HS-5 (cell line): ENCODE data around the gene GIPC1.
"Not testable (repeated sequence)": the region's sequence is repeated elsewhere in the genome, so short reads cannot be mapped to it uniquely, and the experiment has no call there.

Experiments used
- DNase-seq: peaks from one replicate; pipeline ENCODE4 v3.0.0-alpha.2; 2012; ENCODE audit warnings: low read depth

The GIPC1 gene, protein sequence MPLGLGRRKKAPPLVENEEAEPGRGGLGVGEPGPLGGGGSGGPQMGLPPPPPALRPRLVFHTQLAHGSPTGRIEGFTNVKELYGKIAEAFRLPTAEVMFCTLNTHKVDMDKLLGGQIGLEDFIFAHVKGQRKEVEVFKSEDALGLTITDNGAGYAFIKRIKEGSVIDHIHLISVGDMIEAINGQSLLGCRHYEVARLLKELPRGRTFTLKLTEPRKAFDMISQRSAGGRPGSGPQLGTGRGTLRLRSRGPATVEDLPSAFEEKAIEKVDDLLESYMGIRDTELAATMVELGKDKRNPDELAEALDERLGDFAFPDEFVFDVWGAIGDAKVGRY

DNA sequence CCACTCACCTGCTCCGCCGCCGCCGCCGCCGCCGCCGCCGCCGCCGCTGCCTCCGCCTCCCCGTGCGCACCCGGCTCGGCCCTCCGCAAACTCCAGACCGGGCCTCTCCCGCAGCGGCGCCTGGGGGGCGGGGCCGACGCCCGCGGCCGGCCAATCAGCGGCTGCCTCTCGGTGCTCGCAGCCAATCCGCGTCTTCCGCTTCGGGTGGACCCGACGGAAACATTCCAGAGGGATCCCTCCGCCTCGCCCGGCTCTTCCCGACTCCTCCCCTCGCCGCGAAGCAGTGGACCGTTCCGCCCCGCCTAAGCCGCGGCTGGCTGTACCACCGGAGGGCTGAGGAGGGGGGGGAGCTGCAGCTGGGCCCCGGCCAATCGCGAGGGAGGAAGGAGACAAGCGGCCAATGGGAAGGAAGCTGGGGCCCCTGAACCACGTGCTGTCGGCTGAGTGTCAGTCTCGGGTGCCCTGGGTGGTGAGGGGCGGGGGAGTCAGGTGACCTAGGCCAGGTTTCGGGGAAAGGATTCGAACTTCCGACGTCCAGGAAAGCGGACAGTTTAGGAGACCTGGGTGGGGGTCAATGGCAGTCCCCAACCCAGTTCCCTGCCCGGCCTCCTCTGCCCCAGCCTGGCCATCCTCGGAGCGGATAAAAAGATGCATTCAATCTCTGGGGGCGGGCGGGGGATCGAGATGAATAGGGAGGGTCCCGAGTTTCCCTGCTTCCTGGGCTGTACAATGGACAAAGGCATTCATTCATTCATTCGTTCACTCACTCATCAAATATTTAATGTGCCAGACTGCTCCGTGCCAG is at the start of gene GIPC1:
TSS of gene GIPC1 (minus strand) at position 99 of the 805 bp plus-strand sequence. CDS start 13,151 bp downstream, outside the sequence.
- peak; percentile 96 for DNase-seq

DNA sequence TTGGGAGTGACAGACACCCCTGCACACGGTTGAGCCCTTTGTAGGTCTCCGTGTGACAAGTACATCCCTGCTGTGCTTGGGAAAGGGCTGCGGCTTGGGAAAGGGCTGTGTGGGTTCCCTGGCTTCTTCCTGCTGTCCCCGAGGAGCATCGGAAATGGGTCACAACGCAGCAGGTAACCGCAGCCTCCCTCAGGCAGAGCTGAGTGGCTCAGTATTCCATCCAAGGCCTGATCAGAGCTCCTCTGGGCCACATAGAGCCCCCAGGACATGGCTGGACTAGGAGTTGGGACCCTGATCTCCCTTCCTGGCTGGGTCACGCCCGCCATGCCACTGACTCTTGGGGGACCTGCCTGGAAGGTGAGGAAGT is 49.8 kb upstream of the GIPC1 start:
- DNase-seq: no peak

DNA sequence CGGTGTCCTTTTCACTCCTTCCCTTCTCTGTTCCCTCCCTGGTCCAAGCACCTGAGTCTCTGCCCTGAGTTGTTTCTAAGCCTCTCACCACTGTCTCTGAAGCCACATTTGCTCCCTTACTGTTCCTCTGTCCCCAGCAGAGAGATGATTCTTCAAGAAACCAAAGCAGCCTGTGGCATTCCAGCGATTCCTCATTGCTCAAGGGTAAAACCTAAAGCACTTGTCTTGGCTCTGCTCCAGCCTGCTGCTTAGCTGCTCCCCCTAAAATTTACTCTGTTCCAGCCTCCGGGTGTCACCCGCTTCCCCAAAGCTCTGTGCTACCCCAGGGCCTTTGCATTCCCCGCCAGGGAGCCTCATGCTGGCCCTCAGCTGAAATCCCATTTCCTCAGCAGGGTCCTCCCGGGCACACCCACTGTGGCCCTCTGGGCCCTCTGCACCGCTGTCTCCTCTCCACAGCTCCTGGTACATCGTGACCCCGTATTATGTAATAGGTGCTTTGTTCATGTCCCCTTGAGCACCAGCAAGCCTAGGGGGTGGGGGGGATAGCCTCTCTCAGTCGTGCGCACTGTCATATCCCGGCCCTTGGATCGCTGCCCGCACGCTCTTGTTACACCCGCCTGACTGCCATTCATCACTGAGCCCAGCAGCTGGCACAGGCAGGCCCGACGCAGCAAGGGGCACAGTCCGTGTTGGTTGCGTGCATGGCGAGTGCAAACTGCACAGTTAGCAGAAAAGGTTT is 49.2 kb upstream of the GIPC1 start:
- DNase-seq: no peak

DNA sequence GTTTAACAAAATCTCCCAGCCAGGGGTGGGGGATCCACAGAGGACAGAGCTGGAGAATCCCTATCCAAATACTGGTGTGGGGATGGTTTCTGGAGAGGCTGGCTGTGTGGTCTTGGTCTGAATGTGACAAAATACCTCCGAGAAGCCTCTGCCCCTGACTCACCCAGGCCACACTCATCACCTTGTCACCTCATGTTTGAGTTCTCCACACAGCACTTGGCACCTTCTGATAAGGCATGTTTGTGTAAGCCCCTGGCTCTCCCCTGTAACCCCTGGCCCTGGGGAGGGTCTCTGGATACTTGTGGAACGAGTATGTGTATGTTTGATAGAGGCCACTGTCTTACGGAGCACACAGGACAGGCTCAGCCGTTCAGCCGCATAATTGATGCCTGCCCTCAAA is 48.1 kb upstream of the GIPC1 start:
- no peak for DNase-seq

DNA sequence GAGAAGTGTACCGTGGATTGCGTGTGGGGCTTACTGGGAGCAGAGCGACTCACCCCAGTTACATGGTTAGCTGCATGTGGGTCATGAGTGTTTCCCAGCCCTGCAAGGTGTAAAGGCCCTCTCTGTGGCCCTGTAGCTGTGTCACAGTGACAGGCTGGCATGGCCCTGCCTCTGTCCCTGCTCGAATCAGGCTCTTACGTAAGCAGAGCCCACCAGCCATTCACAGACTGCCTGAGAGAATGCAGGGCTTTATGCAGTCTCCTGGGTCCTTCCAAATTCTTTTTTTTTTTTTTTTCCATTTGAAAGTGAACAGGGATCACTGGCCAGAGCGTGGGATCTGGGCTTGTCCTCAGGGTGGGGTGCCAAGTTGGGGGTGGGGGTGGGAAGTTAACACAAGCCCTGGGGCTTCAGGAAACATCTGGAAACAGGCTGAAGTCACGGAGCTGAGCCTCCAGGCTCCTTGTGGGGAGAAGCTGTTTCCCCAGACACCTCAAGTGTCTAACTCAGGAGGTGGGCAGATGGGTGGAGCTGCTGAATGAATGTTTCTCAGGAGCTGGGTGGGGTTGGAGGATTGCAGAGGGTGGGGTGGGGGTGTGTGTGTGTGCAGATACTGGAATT is 46.9 kb upstream of the GIPC1 start:
- no peak for DNase-seq

DNA sequence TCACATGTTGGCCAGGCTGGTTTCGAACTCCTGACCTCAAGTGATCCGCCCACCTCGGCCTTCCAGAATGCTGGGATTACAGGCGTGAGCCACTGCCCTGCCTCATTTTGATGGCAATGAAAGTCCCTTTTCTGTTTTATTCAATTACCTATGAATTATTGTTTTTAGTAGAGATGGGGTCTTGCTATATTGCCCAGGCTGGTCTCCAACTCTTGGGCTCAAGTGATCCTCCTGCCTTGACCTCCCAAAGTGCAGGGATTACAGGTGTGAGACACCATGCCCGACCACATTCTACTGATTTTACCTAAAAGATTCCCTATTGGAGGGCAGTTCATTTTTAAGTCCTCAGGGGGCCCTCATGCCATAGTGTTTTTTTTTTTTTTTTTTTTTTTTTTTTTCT is 46.1 kb upstream of the GIPC1 start:
- not testable (repeated sequence) for DNase-seq

DNA sequence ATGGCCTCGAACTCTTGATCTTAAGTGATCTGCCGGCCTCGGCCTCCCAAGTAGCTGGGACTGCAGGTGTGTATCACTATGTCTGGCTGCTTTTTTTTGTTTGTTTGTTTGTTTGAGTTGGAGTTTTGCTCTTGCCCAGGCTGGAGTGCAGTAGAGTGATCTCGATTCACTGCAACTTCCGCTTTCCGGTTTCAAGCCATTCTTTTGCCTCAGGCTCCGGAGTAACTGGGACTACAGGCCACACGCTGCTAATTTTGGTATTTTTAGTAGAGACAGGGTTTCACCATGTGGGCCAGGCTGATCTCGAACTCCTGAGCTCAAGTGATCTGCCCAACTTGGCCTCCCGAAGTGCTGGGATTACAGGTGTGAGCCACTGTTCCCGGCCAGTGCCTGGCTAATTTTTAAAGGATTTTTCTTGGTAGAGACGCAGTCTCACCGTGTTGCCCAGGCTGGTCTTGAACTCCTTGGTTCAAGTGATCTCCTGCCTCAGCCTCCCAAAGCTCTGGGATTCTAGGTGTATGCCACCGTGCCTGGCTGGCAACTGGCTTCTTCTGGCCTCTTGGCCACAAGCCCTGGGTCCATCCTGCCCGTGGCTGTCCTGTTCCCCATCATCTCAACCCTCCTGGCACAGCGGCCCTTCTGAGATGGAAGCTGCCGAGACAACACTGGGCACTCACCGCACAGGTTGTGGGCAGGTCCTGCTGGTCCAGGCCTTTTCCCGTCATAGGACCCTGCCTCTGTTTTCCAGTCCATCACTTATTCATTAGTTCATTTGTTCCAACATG is 45.0 kb upstream of the GIPC1 start:
- DNase-seq: no peak

DNA sequence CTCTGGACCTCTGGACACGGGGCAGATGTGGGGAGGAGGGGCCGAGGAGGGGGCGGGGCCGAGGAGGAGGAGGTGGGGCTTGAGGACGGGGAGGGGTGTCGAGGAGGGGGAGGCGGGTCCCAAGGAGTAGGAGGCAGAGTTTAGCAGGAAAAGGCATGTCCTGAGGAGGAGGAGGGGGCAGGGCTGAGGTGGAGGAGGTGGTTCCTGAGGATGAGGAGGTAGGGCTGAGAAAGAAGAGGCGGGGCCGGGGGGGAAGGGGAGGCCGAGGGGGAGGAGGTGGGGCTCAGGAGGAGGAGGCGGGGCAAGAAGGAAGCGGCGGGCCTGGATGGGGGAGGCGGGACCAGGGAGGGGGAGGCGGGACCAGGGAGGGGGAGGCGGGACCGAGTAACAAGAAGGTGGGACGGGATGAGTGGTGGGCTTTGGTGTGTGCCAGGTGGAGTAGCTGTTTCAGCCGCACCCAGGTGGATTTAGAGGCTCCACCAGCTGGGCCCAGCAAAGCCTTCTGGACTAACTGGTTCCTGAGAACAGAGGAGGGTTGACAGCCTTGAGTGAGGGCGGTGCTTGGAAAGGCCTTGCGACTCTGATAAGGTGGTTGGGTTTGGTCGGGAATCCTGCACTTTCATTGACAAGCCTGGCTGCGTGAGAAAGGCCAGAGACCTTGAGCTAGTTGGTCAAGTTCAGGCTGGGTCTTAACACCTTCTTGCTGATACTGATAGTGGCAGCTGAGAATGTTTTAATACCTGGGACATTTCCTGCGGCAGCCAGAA is 41.2 kb upstream of the GIPC1 start:
- no peak for DNase-seq

DNA sequence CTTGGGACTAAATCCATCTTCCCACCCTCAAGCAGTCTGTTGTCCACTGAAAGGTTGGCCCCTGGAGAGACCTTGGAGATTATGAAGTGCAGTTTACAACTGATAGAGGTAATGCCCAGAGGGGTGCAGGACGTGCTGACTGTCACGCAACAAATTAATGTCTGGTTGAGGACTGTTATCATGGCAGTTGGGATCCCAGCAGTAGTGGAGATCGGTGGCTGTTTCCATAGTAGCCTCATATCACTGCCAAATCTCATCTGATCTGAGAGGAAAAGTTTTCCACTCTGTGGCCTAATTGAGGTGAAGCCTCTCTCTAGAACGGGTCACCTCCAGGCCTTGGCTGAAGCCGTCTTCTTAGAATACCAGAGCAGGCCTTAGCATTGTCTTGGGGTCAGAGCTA is 37.5 kb upstream of the GIPC1 start:
- no peak for DNase-seq

DNA sequence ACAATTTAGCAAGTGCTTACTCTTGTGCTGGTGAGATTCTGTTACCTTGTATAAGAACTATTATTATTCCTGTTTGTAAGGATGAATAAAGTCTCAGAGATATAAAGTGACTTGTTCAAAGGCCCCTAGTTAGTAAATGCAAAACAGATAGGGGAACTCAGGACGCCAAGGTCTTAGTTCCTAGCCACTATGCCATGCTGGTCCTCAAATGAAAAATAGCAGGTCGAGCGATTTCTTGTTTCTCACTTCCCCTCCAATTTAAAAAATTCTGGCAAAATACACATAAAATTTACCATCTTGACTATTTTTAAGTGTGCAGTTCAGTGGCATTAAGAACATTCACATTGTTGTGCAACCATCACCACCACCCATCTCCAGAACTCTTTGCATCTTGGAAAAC is 34.6 kb upstream of the GIPC1 start:
- DNase-seq: no peak

DNA sequence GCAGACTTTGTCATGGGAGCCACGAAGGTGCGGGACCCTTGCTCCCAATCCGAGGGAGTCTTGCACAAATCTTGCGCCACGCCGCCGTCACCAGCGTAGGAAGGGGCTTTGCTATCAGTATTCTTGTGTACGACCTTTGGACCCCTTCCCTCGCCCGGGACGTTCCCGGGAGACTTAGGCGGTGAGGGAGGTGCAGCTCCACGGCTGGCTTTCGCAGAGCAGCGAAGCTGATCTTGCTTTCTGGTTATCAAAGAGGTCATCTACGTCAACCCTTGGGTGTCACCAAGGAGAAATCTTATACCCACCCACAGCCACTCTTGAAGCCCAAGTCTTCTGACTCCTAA is 34.0 kb upstream of the GIPC1 start:
- no peak for DNase-seq

DNA sequence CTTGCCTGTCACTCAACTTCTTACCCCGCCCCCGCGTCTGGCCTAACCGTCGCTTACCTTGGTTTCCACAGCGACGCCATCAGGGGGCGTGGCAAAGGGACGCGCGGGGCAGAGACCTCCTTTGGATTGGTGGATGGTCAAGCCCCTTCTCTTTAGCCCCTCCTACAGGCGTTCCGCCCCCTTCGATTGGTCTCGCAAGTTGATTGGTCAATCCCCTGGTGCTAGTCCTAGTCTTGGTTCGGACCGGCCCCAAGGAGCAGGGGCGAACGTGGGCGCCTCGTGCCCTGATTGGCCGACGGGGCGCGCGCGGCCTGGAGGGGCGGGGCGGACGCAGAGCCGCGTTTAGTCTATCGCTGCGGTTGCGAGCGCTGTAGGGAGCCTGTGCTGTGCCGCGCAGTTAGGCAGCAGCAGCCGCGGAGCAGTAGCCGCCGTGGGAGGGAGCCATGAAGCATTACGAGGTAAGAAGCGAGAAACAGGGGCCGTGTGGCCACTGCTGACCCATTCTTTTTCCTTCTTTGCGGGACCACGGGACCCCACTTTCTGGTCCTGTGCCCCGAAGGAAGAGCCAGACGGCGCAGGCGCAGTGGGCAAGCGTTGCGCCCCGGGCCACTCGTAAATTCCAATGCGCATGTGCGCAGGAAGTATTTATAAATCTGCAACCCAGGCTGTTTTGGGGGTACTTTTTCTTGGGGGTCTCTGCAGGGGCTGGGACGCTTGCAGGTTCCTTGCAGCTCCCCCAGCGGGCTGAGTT is 33.5 kb upstream of the GIPC1 start, which contains the start of gene TECR:
TSS of gene TECR (plus strand) at position 341 of the 751 bp plus-strand sequence. CDS start at position 444, 103 bp downstream.
- peak; percentile 100 for DNase-seq

DNA sequence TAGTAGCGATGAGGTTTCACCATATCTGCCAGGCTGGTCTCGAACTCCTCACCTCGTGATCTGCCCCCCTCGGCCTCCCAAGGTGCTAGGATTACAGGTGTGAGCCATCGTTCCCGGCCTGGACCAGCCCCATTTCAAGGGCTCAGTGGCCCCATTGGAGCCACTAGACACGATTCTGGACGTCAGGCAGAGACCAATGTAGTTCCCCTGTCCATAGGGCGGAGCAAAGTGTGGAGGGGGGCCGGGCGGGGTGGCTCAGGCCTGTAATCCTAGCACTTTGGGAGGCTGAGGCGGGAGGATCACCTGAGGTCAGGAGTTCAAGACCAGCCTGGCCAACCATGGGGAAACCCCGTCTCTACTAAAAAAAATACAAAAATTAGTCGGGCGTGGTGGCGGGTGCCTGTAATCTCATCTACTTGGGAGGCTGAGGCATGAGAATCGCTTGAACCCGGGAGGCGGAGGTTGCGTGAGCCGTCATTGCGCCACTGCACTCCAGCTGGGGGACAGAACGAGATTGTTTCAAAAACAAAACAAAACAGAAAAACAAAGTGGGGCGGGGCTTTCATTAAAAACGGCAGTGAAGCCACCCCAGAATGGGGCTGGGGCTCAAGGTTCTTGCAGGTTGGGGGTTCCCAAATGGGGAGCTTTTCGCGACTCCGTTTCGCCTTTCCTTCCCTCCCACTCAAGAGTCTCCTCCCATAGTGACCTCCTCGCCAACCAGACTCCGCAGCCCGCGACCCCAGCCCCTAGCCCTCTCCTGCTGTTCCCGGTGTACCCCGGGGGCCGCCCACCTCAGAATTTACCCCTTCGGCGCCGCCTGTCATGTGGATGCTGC is 32.7 kb upstream of the GIPC1 start:
- DNase-seq: no peak

DNA sequence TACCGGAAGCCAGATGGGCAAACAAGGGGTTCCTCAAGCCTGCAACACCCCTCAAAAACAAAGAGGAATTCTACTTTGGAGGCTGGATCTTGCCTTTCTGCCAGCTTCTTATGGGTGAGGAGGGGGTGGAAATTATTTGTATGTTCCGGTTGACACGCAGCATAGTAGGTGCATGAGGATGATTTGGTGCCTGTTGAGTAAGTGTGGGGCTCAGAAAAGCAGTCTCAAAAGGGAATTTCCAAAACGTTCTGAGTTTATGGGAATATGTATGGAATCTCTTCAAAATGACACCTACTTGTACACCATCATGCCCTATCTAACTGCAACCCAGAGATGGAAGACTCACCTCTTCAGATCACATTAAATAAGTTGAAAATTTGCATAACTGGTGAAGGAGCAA is 30.5 kb upstream of the GIPC1 start:
- DNase-seq: no peak

DNA sequence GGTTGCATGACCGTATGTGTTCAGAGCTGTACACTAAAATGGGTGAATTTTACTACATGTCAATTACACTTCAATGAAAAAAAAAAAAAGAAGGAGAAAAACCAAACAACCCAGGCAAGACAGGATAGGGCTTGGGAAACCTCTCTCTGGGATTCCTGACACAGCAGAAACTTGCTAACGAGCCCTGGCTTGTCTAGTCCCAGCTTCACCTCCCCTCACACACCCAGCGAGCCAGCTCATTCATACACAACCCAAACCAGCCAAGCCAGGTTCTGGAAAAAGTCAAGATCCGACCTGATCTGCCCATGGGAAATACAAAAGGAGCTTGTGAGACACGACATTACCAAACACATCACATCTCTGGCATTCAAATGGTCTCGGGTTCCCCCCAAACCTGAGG is 29.8 kb upstream of the GIPC1 start:
- DNase-seq: no peak

DNA sequence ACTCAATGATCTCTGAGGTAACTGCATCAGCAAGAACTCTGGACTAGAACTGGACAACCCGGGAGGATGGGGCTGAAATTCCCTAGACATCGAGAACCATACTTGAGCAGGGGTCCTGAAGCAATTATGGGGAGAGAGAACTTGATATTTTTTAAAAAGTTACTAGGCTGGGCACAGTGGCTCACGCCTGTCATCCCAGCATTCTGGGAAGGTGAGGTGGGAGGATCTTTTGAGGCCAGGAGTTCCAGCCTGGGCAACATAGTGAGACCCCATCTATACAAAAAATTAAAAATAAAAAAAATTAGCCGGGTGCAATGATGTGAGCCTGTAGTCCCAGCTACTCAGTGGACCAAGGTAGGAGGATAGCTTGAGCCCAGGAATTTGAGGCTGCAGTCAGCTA is 24.6 kb upstream of the GIPC1 start:
- DNase-seq: no peak

DNA sequence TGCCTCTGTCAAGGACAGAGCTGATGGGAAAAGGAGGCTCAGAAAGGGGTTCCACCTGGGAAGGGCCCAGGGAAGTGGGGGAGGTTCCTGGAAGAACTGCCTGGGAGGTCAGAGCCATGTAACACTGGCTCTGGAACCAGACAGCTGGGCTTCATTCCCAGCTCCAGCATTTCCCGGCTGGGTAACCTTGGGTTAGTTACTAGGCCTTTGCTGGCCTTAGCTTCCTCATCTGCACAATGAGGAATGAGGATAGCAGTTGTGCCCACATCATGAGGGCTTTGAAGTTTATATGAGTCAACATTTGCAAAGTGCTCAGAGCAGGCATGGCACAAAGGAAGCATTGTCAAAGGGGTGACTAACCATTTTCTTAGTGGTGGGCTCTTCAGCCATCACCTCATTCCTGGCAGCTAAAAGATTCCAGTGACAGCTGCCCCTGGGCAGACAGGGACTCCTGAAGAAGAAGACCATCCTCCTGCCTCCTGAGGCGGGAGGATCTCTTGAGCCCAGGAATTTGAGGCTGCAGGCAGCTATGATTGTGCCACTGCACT is 24.0 kb upstream of the GIPC1 start:
- peak; percentile 70 for DNase-seq

DNA sequence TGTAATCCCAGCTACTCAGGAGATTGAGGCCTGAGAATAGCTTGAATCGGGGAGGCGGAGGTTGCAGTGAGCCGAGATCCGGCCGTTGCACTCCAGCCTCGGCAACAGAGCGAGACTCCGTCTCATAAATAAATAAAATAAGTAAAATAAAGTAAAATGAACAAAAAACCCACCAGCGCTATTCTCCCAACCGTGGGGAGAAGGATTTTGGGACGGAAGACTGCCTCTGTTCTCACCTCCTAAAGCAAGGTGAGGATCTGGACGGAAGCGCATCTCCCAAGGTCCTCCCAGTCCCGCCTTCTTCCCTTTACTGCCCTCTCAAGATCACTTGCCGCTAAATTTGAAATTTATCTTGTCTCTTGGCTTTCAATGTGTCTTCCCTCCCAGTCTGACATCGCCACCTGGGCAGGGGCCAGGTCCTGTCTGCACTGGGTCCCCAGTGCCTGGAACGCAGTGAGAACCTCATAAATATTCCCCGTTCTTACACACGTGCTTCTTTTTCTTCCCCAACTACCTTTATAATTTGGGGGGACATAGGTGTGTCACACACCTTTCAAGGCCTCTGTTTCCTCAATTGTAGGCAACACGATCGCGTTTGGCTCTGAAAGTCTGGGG is 23.4 kb upstream of the GIPC1 start:
- DNase-seq: no peak
